GM10847 (cell line): ENCODE results near the gene CAST.

Experiments
- POLR2A ChIP-seq: IDR thresholded peaks from 2 replicates; pipeline ENCODE4 v1.6.1; 2011; ENCODE audit not compliant: insufficient read length; ENCODE audit errors: extremely low read depth

CAST gene

DNA sequence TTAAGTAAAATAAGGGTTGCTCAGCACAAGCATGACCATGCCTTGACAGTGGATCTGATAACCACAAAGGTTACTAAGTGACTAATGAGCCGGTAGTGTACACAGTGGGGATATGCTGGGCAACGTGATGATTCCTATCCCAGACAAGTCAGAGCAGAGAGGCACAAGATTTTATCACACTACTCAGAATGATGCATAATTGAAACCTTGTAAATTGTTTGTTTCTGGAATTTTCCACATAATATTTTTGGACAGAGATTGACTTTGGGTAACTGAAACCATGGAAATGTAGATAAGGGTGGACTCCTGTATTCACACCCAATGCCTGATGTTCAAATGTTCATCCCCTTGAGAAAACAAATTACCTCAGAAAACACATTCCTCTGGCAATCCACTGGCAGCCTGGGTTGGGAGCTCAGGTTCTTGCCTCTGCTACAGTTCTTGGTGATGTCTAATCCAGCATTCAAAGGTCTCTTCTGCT, 161.8 kb downstream of the CAST start:
- TF ChIP-seq POLR2A: no peak
